GM12878 (cell line): ENCODE measurements around the gene DSTN. TPM values are rescaled to one million over a fixed set of nuclear protein-coding genes. Genes with fewer than 3 reads are reported as not detected.

Source experiments
- ATAC-seq: fragments of 200-7000 bp; cut with Tn5 transposase; 3 replicates; pipeline ENCODE4 v1.9.1; 2020; ENCODE audit warnings: mild to moderate bottlenecking, moderate library complexity
- BruUV-seq: library from RNA; stranded (reverse); fragments of 400-500 nt; replicated peaks from 2 replicates; lab custom pipeline; 2021; lab: Mats Ljungman, UMichigan
- CTCF ChIA-PET: fragments of 300-600 bp; sonication (Branson Sonifier 250); formaldehyde crosslinking; extraction: SDS; loops from one replicate; lab custom pipeline; 2021; ENCODE audit warnings: inconsistent platforms; lab: Yijun Ruan, JAX
- POLR2A ChIA-PET: fragments of 350-600 bp; formaldehyde crosslinking; extraction: SDS; loops from one replicate; lab custom pipeline; 2021; ENCODE audit warnings: inconsistent platforms; lab: Charles Lee
- RAD21 ChIA-PET: fragments of 300-600 bp; sonication (Branson Sonifier 250); formaldehyde crosslinking; loops from one replicate; lab custom pipeline; 2023; ENCODE audit warnings: antibody characterized with exemption; ENCODE audit not compliant: unreplicated experiment; lab: Charles Lee
- SMC1A ChIA-PET: fragments of 300-600 bp; sonication (Branson Sonifier 250); formaldehyde crosslinking; loops from one replicate; lab custom pipeline; 2023; ENCODE audit not compliant: unreplicated experiment, uncharacterized antibody; lab: Charles Lee
- DNase-seq: peaks from one replicate; pipeline ENCODE4 v3.0.0-alpha.2; 2011; ENCODE audit warnings: low read depth, low spot score
- FAIRE-seq: peaks from 3 replicates; lab custom pipeline; 2011; peaks lifted over from hg19 to GRCh38; lab: Jason Lieb, UNC
- H2AFZ ChIP-seq: 2 replicates; pipeline ENCODE4 v1.6.0; 2011; ENCODE audit warnings: low read depth, low read length, control low read depth; ENCODE audit not compliant: control insufficient read depth
- H3K27ac ChIP-seq: 2 replicates; pipeline ENCODE4 v1.5.1; 2011; ENCODE audit warnings: control low read depth; ENCODE audit not compliant: control insufficient read depth, insufficient read depth
- H3K27me3 ChIP-seq, 2 experiments: replicated peaks in 1 of 2; 2 replicates each; pipeline versions ENCODE4 v1.6.0 to v1.6.1; 2011; ENCODE audit warnings: low read length in 1 of 2; ENCODE audit not compliant: control insufficient read depth in 2 of 2, insufficient read depth in 2 of 2
- H3K36me3 ChIP-seq, 2 experiments: 2 replicates each; pipeline ENCODE4 v1.5.1; 2011; ENCODE audit warnings: low read length in 1 of 2; ENCODE audit not compliant: control insufficient read depth in 2 of 2, insufficient read depth in 2 of 2
- H3K4me1 ChIP-seq: 2 replicates; pipeline ENCODE4 v1.6.1; 2011; ENCODE audit warnings: mild to moderate bottlenecking, low read length, moderate library complexity, mixed read lengths; ENCODE audit not compliant: control insufficient read depth, insufficient read depth
- H3K4me2 ChIP-seq: 2 replicates; pipeline ENCODE4 v1.6.0; 2011; ENCODE audit warnings: control low read depth; ENCODE audit not compliant: control insufficient read depth, insufficient read depth
- H3K4me3 ChIP-seq: fragments of 200-600 bp; sonication (generic); 2 replicates; pipeline ENCODE4 v1.5.1; 2016
- H3K79me2 ChIP-seq: 2 replicates; pipeline ENCODE4 v1.6.0; 2011; ENCODE audit warnings: low read length; ENCODE audit not compliant: control insufficient read depth, insufficient read depth
- H3K9ac ChIP-seq: 2 replicates; pipeline ENCODE4 v1.8.0; 2011; ENCODE audit warnings: low read length, control low read depth, mixed read lengths; ENCODE audit not compliant: control insufficient read depth, insufficient read depth
- H3K9me3 ChIP-seq: replicated peaks from 3 replicates; pipeline ENCODE4 v1.5.1; 2011; ENCODE audit warnings: mild to moderate bottlenecking, low read length; ENCODE audit not compliant: control insufficient read depth, insufficient read depth
- H4K20me1 ChIP-seq: 2 replicates; pipeline ENCODE4 v1.6.0; 2011; ENCODE audit not compliant: control insufficient read depth, insufficient read depth
- CHD4 ChIP-seq: fragments of 200-600 bp; sonication (generic); IDR thresholded peaks from 2 replicates; pipeline ENCODE4 v1.6.1; 2016; ENCODE audit warnings: mild to moderate bottlenecking
- EP300 ChIP-seq, 2 experiments: fragments of 150-350 bp in 1 of 2; IDR thresholded peaks; 2 replicates each; pipeline ENCODE4 v1.6.1; 2011 to 2012; ENCODE audit warnings: low read depth in 2 of 2, low read length in 2 of 2, borderline replicate concordance in 1 of 2, improper control_type of control experiment in 1 of 2, inconsistent platforms in 1 of 2; ENCODE audit not compliant: control insufficient read depth in 1 of 2
- IKZF1 ChIP-seq: fragments of 450-650 bp; conservative IDR thresholded peaks from 2 replicates; pipeline ENCODE4 v1.6.1; 2017; ENCODE audit warnings: antibody characterized with exemption, mild to moderate bottlenecking
- POLR2A ChIP-seq: IDR thresholded peaks from 2 replicates; pipeline ENCODE4 v1.6.1; 2011; ENCODE audit warnings: low read depth, mild to moderate bottlenecking, low read length
- POU2F2 ChIP-seq: IDR thresholded peaks from 3 replicates; pipeline ENCODE4 v1.6.1; 2011; ENCODE audit warnings: low read depth, mild to moderate bottlenecking, low read length, borderline replicate concordance
- STAT1 ChIP-seq: fragments of 450-650 bp; conservative IDR thresholded peaks from 2 replicates; pipeline ENCODE4 v1.6.1; 2014; ENCODE audit warnings: antibody characterized with exemption, mild to moderate bottlenecking
- TAF1 ChIP-seq: IDR thresholded peaks from 2 replicates; pipeline ENCODE4 v1.6.1; 2011; ENCODE audit warnings: mild to moderate bottlenecking, low read depth, low read length, borderline replicate concordance
- ZBED1 ChIP-seq: IDR thresholded peaks from 2 replicates; pipeline ENCODE4 v1.6.1; 2016; ENCODE audit warnings: borderline replicate concordance
- ZNF217 ChIP-seq: fragments of 450-650 bp; IDR thresholded peaks from 2 replicates; pipeline ENCODE4 v1.6.1; 2017; ENCODE audit warnings: antibody characterized with exemption, mild to moderate bottlenecking
- ZNF274 ChIP-seq: IDR thresholded peaks from one replicate; pipeline ENCODE4 v1.8.0; 2011; ENCODE audit not compliant: insufficient read length, insufficient read depth
- WGBS: methylation state at CpG from one replicate; pipeline ENCODE4 v1.1.6; 2016; ENCODE audit warnings: low lambda C conversion rate; ENCODE audit not compliant: insufficient replicate concordance, insufficient coverage; ENCODE audit errors: missing lambda C conversion rate; 5-methylcytosine and 5-hydroxymethylcytosine counted together
- in situ Hi-C: fragments of 300-500 bp; cut with MboI; formaldehyde crosslinking; loops from 9 replicates; pipeline ENCODE4 v1.14.3; 2018; ENCODE audit warnings: mixed read lengths
- intact Hi-C: fragments of 100-400 bp; cut with micrococcal nuclease; formaldehyde crosslinking; loops from one replicate; pipeline ENCODE4 v1.14.2; 2022; ENCODE audit not compliant: unreplicated experiment
- polyA plus RNA-seq, 11 experiments: library from polyadenylated mRNA; depleted of rRNA in 4 of 11; unstranded in 6 of 11; stranded (reverse) in 5 of 11; fragments of >200 nt; fragmentation: Nextera tagmentation in 4 of 11; fragmentation: Illumina TruSeq in 1 of 11; extraction: Ambion mirVana in 4 of 11; extraction: Trizol in 1 of 11; gene quantifications; 1 replicate in 1 of 11; 2 replicates in 10 of 11; pipeline versions ENCODE4 v1.2.1 to v1.2.3, GENCODE V29; 2011 to 2016; ENCODE audit warnings: inconsistent platforms in 2 of 11, missing spikeins in 2 of 11, low read depth in 1 of 11
- total RNA-seq, 4 experiments: library from RNA; depleted of rRNA in 3 of 4; stranded (reverse); fragments of >200 nt in 3 of 4; fragmentation: Illumina TruSeq in 1 of 4; extraction: Trizol in 1 of 4; gene quantifications; 2 replicates each; pipeline versions ENCODE4 v1.2.1 to v1.2.3, GENCODE V29; 2013 to 2021
- TF ChIP-seq, protein P1 (sequence below): fragments of 450-650 bp; IDR thresholded peaks from 2 replicates; pipeline ENCODE4 v1.6.1; 2017; ENCODE audit warnings: mild to moderate bottlenecking, moderate library complexity
- TF ChIP-seq, protein P2 (sequence below): fragments of 450-650 bp; IDR thresholded peaks from 2 replicates; pipeline ENCODE4 v1.6.1; 2017; ENCODE audit warnings: mild to moderate bottlenecking, low read depth, inconsistent platforms; ENCODE audit not compliant: poor library complexity, severe bottlenecking
- TF ChIP-seq, protein P3 (sequence below): IDR thresholded peaks from 2 replicates; pipeline ENCODE4 v1.6.1; 2012; ENCODE audit warnings: low read depth, low read length, improper control_type of control experiment
- TF ChIP-seq, protein P4 (sequence below): fragments of 450-650 bp; conservative IDR thresholded peaks from 2 replicates; pipeline ENCODE4 v1.6.1; 2017; ENCODE audit warnings: mild to moderate bottlenecking, moderate library complexity

The DSTN gene
- total and polyA plus RNA-seq, 10 of the 15 experiments (the other 5 are each of a cell fraction or from before 2014, with no cell fraction given): 26.7 to 137 (median 40.8) TPM

DNA sequence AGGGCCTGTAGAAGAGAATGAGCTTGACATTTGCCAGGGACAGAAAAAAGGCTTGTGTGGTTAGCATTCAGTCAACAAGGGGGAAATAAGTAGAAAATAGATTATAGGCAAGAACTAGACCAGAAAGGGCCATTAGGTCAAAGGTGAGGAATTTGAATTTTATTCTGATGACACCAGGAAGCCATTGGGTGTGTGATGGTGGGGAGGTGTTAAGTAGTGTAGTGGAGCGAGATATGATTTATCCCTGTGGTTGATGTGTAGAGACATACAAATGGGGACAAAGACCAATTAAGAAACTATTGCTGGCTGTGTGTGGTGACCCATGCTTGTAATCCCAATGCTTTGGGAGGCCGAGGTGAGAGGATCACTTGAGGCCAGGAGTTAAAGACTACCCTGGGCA, 11.0 kb downstream of the DSTN start:
- ChIA-PET POLR2A (no interaction called here), RAD21 (no interaction called here), SMC1A (interaction anchor here (1.1 to 1.6 kb wide), 4 partner anchors 8 to 11 kb away, joined by 3 to 6 read pairs (median 5); no protein-coding TSS in a partner anchor), CTCF (interaction anchor here (0.6 to 2.1 kb wide), 2 partner anchors 10 to 332 kb away, joined by 3 to 14 read pairs; partner anchors contain the start of gene DSTN)
- Histone ChIP-seq H3K27me3 (no peaks in the 10 kb centered on the region), H3K4me1 (no peaks in the 10 kb centered on the region), H3K27ac (no peak overlapping the region), H3K9me3 (no peaks in the 10 kb centered on the region), H3K9ac (no peak overlapping the region), H3K79me2 (no peaks in the 10 kb centered on the region), H3K36me3 (no peaks in the 10 kb centered on the region), H3K4me2 (no peak overlapping the region), H3K4me3 (no peak overlapping the region), H2AFZ (no peak overlapping the region), H4K20me1 (no peaks in the 10 kb centered on the region)
- WGBS: 92% methylated on average over 2 of the region's 2 CpGs
- BruUV-seq: no TSS peak
- in situ Hi-C loops: no loop called here
- intact Hi-C loops: no loop called here
- DNase-seq: no peak
- no peak for FAIRE-seq
- no peak for ATAC-seq
- TF ChIP-seq ZNF274: no peak
- TF ChIP-seq EP300 (IDR thresholded peaks at IDR 0.05; ENCODE audit: borderline replicate concordance in 1 of 2, control insufficient read depth in 1 of 2, low read depth in 2 of 2, low read length in 2 of 2): no peak
- TF ChIP-seq ZBED1: no peak
- no peak for TF ChIP-seq ZNF217
- no peak for TF ChIP-seq CHD4
- TF ChIP-seq, protein P1, sequence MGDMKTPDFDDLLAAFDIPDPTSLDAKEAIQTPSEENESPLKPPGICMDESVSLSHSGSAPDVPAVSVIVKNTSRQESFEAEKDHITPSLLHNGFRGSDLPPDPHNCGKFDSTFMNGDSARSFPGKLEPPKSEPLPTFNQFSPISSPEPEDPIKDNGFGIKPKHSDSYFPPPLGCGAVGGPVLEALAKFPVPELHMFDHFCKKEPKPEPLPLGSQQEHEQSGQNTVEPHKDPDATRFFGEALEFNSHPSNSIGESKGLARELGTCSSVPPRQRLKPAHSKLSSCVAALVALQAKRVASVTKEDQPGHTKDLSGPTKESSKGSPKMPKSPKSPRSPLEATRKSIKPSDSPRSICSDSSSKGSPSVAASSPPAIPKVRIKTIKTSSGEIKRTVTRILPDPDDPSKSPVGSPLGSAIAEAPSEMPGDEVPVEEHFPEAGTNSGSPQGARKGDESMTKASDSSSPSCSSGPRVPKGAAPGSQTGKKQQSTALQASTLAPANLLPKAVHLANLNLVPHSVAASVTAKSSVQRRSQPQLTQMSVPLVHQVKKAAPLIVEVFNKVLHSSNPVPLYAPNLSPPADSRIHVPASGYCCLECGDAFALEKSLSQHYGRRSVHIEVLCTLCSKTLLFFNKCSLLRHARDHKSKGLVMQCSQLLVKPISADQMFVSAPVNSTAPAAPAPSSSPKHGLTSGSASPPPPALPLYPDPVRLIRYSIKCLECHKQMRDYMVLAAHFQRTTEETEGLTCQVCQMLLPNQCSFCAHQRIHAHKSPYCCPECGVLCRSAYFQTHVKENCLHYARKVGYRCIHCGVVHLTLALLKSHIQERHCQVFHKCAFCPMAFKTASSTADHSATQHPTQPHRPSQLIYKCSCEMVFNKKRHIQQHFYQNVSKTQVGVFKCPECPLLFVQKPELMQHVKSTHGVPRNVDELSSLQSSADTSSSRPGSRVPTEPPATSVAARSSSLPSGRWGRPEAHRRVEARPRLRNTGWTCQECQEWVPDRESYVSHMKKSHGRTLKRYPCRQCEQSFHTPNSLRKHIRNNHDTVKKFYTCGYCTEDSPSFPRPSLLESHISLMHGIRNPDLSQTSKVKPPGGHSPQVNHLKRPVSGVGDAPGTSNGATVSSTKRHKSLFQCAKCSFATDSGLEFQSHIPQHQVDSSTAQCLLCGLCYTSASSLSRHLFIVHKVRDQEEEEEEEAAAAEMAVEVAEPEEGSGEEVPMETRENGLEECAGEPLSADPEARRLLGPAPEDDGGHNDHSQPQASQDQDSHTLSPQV: no peak
- no peak for TF ChIP-seq POU2F2
- TF ChIP-seq, protein P2, sequence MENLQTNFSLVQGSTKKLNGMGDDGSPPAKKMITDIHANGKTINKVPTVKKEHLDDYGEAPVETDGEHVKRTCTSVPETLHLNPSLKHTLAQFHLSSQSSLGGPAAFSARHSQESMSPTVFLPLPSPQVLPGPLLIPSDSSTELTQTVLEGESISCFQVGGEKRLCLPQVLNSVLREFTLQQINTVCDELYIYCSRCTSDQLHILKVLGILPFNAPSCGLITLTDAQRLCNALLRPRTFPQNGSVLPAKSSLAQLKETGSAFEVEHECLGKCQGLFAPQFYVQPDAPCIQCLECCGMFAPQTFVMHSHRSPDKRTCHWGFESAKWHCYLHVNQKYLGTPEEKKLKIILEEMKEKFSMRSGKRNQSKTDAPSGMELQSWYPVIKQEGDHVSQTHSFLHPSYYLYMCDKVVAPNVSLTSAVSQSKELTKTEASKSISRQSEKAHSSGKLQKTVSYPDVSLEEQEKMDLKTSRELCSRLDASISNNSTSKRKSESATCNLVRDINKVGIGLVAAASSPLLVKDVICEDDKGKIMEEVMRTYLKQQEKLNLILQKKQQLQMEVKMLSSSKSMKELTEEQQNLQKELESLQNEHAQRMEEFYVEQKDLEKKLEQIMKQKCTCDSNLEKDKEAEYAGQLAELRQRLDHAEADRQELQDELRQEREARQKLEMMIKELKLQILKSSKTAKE: no peak
- no peak for TF ChIP-seq IKZF1
- TF ChIP-seq, protein P3, sequence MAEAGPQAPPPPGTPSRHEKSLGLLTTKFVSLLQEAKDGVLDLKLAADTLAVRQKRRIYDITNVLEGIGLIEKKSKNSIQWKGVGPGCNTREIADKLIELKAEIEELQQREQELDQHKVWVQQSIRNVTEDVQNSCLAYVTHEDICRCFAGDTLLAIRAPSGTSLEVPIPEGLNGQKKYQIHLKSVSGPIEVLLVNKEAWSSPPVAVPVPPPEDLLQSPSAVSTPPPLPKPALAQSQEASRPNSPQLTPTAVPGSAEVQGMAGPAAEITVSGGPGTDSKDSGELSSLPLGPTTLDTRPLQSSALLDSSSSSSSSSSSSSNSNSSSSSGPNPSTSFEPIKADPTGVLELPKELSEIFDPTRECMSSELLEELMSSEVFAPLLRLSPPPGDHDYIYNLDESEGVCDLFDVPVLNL: no peak
- no peak for TF ChIP-seq TAF1
- TF ChIP-seq POLR2A: no peak
- no peak for TF ChIP-seq STAT1
- TF ChIP-seq, protein P4, sequence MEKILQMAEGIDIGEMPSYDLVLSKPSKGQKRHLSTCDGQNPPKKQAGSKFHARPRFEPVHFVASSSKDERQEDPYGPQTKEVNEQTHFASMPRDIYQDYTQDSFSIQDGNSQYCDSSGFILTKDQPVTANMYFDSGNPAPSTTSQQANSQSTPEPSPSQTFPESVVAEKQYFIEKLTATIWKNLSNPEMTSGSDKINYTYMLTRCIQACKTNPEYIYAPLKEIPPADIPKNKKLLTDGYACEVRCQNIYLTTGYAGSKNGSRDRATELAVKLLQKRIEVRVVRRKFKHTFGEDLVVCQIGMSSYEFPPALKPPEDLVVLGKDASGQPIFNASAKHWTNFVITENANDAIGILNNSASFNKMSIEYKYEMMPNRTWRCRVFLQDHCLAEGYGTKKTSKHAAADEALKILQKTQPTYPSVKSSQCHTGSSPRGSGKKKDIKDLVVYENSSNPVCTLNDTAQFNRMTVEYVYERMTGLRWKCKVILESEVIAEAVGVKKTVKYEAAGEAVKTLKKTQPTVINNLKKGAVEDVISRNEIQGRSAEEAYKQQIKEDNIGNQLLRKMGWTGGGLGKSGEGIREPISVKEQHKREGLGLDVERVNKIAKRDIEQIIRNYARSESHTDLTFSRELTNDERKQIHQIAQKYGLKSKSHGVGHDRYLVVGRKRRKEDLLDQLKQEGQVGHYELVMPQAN: no peak
